Stimulated activated CD4-positive, alpha-beta T cell treated with anti-CD3 and anti-CD28 coated beads, Interleukin-12 subunit alpha, Interleukin-12 subunit beta, amount 100 ng/mL, for 24 hours (primary cell): ENCODE measurements around the gene AUTS2.

ENCODE experiments used
- DNase-seq, 2 experiments: peaks; one replicate each; pipeline ENCODE4 v3.0.0-alpha.2; 2020; ENCODE audit warnings: low read depth in 2 of 2

AUTS2 gene

GRCh38 chr7:69939317-69939716 is 341.0 kb downstream of the AUTS2 start:
- no peak for DNase-seq

GRCh38 chr7:69941077-69941651 is 342.9 kb downstream of the AUTS2 start:
- no peak for DNase-seq

- no peak for DNase-seq
Measured at GRCh38 chr7:69942573-69942972, 344.3 kb downstream of the AUTS2 start.

- no peak for DNase-seq
Measured at GRCh38 chr7:69946901-69947300, 348.6 kb downstream of the AUTS2 start.

- DNase-seq: no peak
Measured at GRCh38 chr7:69947998-69948397, 349.7 kb downstream of the AUTS2 start.

GRCh38 chr7:69949122-69949521 is 350.8 kb downstream of the AUTS2 start:
- DNase-seq: no peak

GRCh38 chr7:69951458-69951857 is 353.2 kb downstream of the AUTS2 start:
- DNase-seq: no peak

GRCh38 chr7:69953136-69954067 is 355.1 kb downstream of the AUTS2 start:
- no peak for DNase-seq

GRCh38 chr7:69956541-69956940 is 358.3 kb downstream of the AUTS2 start:
- DNase-seq: no peak

GRCh38 chr7:69957661-69958060 is 359.4 kb downstream of the AUTS2 start:
- no peak for DNase-seq

- no peak for DNase-seq
Measured at GRCh38 chr7:69959789-69960499, 361.7 kb downstream of the AUTS2 start.

- no peak for DNase-seq
Measured at GRCh38 chr7:69961436-69961835, 363.2 kb downstream of the AUTS2 start.

GRCh38 chr7:69962186-69963065 is 364.2 kb downstream of the AUTS2 start:
- DNase-seq: no peak

- no peak for DNase-seq
Measured at GRCh38 chr7:69963393-69963792, 365.1 kb downstream of the AUTS2 start.

GRCh38 chr7:69966766-69967591 is 368.7 kb downstream of the AUTS2 start:
- DNase-seq: no peak

GRCh38 chr7:69967689-69968450 is 369.6 kb downstream of the AUTS2 start:
- DNase-seq: no peak

GRCh38 chr7:69968969-69969556 is 370.8 kb downstream of the AUTS2 start:
- DNase-seq: no peak

- no peak for DNase-seq
Measured at GRCh38 chr7:69981646-69982045, 383.4 kb downstream of the AUTS2 start.

GRCh38 chr7:69982197-69982596 is 383.9 kb downstream of the AUTS2 start:
- no peak for DNase-seq

- no peak for DNase-seq
Measured at GRCh38 chr7:69989551-69989950, 391.3 kb downstream of the AUTS2 start.
